Loucy (cell line): Measurements from ENCODE around the gene GRAMD1C.

Experiments
- H2AFZ ChIP-seq: fragments of 200-600 bp; sonication (generic); 2 replicates; pipeline ENCODE4 v1.6.0; 2016; ENCODE audit warnings: antibody characterized with exemption, mild to moderate bottlenecking, low read length, moderate library complexity
- H3F3A ChIP-seq: fragments of 200-600 bp; 2 replicates; pipeline ENCODE4 v1.6.0; 2016; ENCODE audit warnings: antibody characterized with exemption, low read depth, mild to moderate bottlenecking
- H3K27me3 ChIP-seq: fragments of 200-600 bp; sonication (generic); 2 replicates; pipeline ENCODE4 v1.6.1; 2014; ENCODE audit warnings: low read length, mild to moderate bottlenecking; ENCODE audit not compliant: insufficient read depth, poor library complexity, severe bottlenecking
- H3K36me3 ChIP-seq: fragments of 200-600 bp; sonication (generic); 2 replicates; pipeline ENCODE4 v1.6.1; 2016; ENCODE audit warnings: low read length; ENCODE audit not compliant: insufficient read depth
- H3K4me1 ChIP-seq: fragments of 200-600 bp; sonication (generic); 2 replicates; pipeline ENCODE4 v1.5.1; 2014; ENCODE audit warnings: low read length, mild to moderate bottlenecking; ENCODE audit not compliant: insufficient read depth, poor library complexity, severe bottlenecking
- H3K4me2 ChIP-seq: fragments of 200-600 bp; sonication (generic); 2 replicates; pipeline ENCODE4 v1.6.0; 2014; ENCODE audit warnings: antibody characterized with exemption, low read length, low read depth, mild to moderate bottlenecking; ENCODE audit not compliant: poor library complexity, severe bottlenecking
- H3K4me3 ChIP-seq: fragments of 200-600 bp; sonication (generic); 2 replicates; pipeline ENCODE4 v1.5.1; 2014; ENCODE audit warnings: low read length, mild to moderate bottlenecking, mixed read lengths; ENCODE audit not compliant: poor library complexity, severe bottlenecking
- H3K79me2 ChIP-seq: fragments of 200-600 bp; sonication (generic); 2 replicates; pipeline ENCODE4 v1.6.1; 2014; ENCODE audit warnings: low read length; ENCODE audit not compliant: insufficient read depth
- H3K9ac ChIP-seq: fragments of 200-600 bp; sonication (generic); 2 replicates; pipeline ENCODE4 v1.6.0; 2014; ENCODE audit warnings: mild to moderate bottlenecking, low read depth, low read length, moderate library complexity; ENCODE audit not compliant: poor library complexity, severe bottlenecking
- H3K9me2 ChIP-seq: fragments of 200-600 bp; sonication (generic); replicated peaks from 2 replicates; pipeline ENCODE4 v1.6.1; 2016; ENCODE audit warnings: low read depth, low read length, mixed read lengths
- H3K9me3 ChIP-seq: fragments of 200-600 bp; sonication (generic); 2 replicates; pipeline ENCODE4 v1.6.1; 2014; ENCODE audit warnings: mild to moderate bottlenecking, antibody characterized with exemption, low read length, low read depth; ENCODE audit not compliant: insufficient read depth
- H4K20me1 ChIP-seq: fragments of 200-600 bp; sonication (generic); 2 replicates; pipeline ENCODE4 v1.6.0; 2014; ENCODE audit warnings: antibody characterized with exemption, low read length, mild to moderate bottlenecking; ENCODE audit not compliant: insufficient read depth, poor library complexity, severe bottlenecking
- CTCF ChIP-seq: fragments of 200-600 bp; sonication (generic); conservative IDR thresholded peaks from 2 replicates; pipeline ENCODE4 v1.5.1; 2014; ENCODE audit warnings: mild to moderate bottlenecking, antibody characterized with exemption, low read length
- EZH2phosphoT487 ChIP-seq: fragments of 200-600 bp; IDR thresholded peaks from 2 replicates; pipeline ENCODE4 v1.6.1; 2018; ENCODE audit warnings: antibody characterized with exemption, mild to moderate bottlenecking, moderate library complexity, borderline replicate concordance

The GRAMD1C gene

GRCh38 chr3:113906568-113907140, 68.1 kb downstream of the GRAMD1C start:
- H3K4me2 ChIP-seq = no peak overlapping the region

DNA sequence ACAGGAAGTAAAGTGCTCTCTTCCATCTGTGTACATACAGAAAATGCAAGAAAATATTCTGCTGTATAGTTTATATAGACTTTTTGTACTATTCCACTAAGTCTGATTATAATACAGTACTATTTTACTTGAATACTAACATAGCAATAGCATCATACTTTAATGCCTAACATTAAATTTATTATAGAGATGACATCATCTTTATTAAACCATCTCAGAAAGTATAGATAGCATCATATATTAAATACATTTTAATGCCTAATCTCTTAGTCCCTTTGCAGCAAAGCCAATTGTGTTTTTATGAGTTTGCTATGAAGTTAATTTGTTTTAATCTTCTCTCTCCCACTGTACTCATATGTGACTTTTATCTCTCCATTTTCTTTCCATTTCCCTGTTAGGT, 69.5 kb downstream of the GRAMD1C start:
- Histone ChIP-seq H2AFZ (no peak overlapping the region), H3F3A (no peaks in the 10 kb centered on the region), H4K20me1 (no peaks in the 10 kb centered on the region), H3K9me3 (no peaks in the 10 kb centered on the region), H3K27me3 (no peaks in the 10 kb centered on the region), H3K4me1 (no peaks in the 10 kb centered on the region), H3K79me2 (no peaks in the 10 kb centered on the region), H3K9me2 (no peaks in the 10 kb centered on the region), H3K4me3 (no peak overlapping the region), H3K4me2 (no peak overlapping the region), H3K9ac (no peak overlapping the region), H3K36me3 (no peaks in the 10 kb centered on the region)
- no peak for TF ChIP-seq EZH2phosphoT487

More at GRCh38 chr3:113906568-113907140, 68.1 kb downstream of the GRAMD1C start:
- TF ChIP-seq EZH2phosphoT487 (no peak), CTCF (no peak)
- Histone ChIP-seq H3K36me3 (no peaks in the 10 kb centered on the region), H2AFZ (no peak overlapping the region), H3K79me2 (no peaks in the 10 kb centered on the region), H3K27me3 (no peaks in the 10 kb centered on the region), H3K9ac (no peak overlapping the region), H4K20me1 (no peaks in the 10 kb centered on the region), H3K4me1 (no peaks in the 10 kb centered on the region), H3K4me3 (no peak overlapping the region), H3K9me2 (no peaks in the 10 kb centered on the region), H3K9me3 (no peaks in the 10 kb centered on the region), H3F3A (no peaks in the 10 kb centered on the region)

GRCh38 chr3:113910966-113911365, 72.4 kb downstream of the GRAMD1C start:
- no peaks in the 10 kb centered on the region for H3K79me2 ChIP-seq
- H2AFZ ChIP-seq = no peak overlapping the region
- no peak overlapping the region for H3K4me3 ChIP-seq
- no peak overlapping the region for H3K4me2 ChIP-seq
- H3K9ac ChIP-seq = no peak overlapping the region
- H3K9me2 ChIP-seq = no peaks in the 10 kb centered on the region
- no peaks in the 10 kb centered on the region for H3F3A ChIP-seq
- no peaks in the 10 kb centered on the region for H3K27me3 ChIP-seq
- no peaks in the 10 kb centered on the region for H3K4me1 ChIP-seq
- H4K20me1 ChIP-seq = no peaks in the 10 kb centered on the region
- no peaks in the 10 kb centered on the region for H3K36me3 ChIP-seq
- H3K9me3 ChIP-seq = no peaks in the 10 kb centered on the region
- TF ChIP-seq EZH2phosphoT487 (no peak), CTCF (no peak)

- no peaks in the 10 kb centered on the region for H3F3A ChIP-seq
- H4K20me1 ChIP-seq = no peaks in the 10 kb centered on the region
- H3K4me2 ChIP-seq = peak overlapping the region; percentile 55
- TF ChIP-seq EZH2phosphoT487 = no peak
- peak; percentile 73 for TF ChIP-seq CTCF
- no peaks in the 10 kb centered on the region for H3K4me1 ChIP-seq
- no peaks in the 10 kb centered on the region for H3K9me2 ChIP-seq
- peak overlapping the region; percentile 50 for H2AFZ ChIP-seq
- no peaks in the 10 kb centered on the region for H3K27me3 ChIP-seq
- H3K4me3 ChIP-seq = peak overlapping the region; percentile 49
- H3K9ac ChIP-seq = no peak overlapping the region
- H3K9me3 ChIP-seq = no peaks in the 10 kb centered on the region
- H3K79me2 ChIP-seq = no peaks in the 10 kb centered on the region
- no peaks in the 10 kb centered on the region for H3K36me3 ChIP-seq
Measured at GRCh38 chr3:113912552-113913236, 74.1 kb downstream of the GRAMD1C start.
